ENCODE data around the gene UGT1A4.

Gene UGT1A4

GRCh38 chr2:233795735-233796171 is 77.2 kb downstream of the UGT1A4 start:
- Histone ChIP-seq H3K9ac (ENCODE audit: low read length) (no peak overlapping the region), H3K27me3 (ENCODE audit: control insufficient read depth, insufficient read depth, low read length) (no peaks in the 10 kb centered on the region), H3K4me3 (ENCODE audit: low read length) (no peak overlapping the region), H3K36me3 (ENCODE audit: control insufficient read depth, low read depth, low read length) (no peaks in the 10 kb centered on the region), H3K4me1 (ENCODE audit: control insufficient read depth, low read depth, low read length) (no peaks in the 10 kb centered on the region), H3K27ac (ENCODE audit: low read length) (no peak overlapping the region), H3K9me3 (ENCODE audit: control insufficient read depth, low read depth, low read length) (no peaks in the 10 kb centered on the region)

DNA sequence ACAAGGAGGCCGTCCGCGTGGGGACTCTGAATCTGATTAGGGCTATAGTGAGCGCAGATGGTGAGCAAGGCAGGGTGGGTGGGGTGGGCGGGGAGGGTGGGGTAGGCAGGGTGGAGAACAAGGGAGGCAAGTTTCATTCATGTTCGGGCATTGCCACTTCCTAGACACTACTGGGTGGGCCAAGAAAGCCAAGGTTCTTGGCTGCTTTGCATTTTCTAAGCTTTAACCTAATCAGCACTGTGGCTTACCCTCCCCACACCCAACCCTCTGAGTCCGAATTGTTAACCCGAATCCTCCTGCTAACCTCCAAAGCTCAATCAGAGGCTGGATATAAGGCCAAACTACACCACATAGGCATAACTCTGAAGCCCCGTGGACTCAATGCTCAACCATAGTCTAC is 77.7 kb downstream of the UGT1A4 start:
- Histone ChIP-seq H3K4me1 (ENCODE audit: control insufficient read depth, low read depth, low read length) (no peaks in the 10 kb centered on the region), H3K27me3 (ENCODE audit: control insufficient read depth, insufficient read depth, low read length) (no peaks in the 10 kb centered on the region)

GRCh38 chr2:233798335-233799086 is 80.0 kb downstream of the UGT1A4 start:
- H3K4me1 ChIP-seq (ENCODE audit: control insufficient read depth, low read depth, low read length) = no peaks in the 10 kb centered on the region
- no peak overlapping the region for H3K4me3 ChIP-seq (ENCODE audit: low read length)
- no peaks in the 10 kb centered on the region for H3K27me3 ChIP-seq (ENCODE audit: control insufficient read depth, insufficient read depth, low read length)
- no peak overlapping the region for H3K9ac ChIP-seq (ENCODE audit: low read length)
- no peaks in the 10 kb centered on the region for H3K9me3 ChIP-seq (ENCODE audit: control insufficient read depth, low read depth, low read length)
- H3K36me3 ChIP-seq (ENCODE audit: control insufficient read depth, low read depth, low read length) = no peaks in the 10 kb centered on the region
- H3K27ac ChIP-seq (ENCODE audit: low read length) = no peak overlapping the region

More for the DNA sequence above, 77.7 kb downstream of the UGT1A4 start:
- H3K4me3 ChIP-seq (ENCODE audit: low read length) = no peak overlapping the region
- no peak overlapping the region for H3K9ac ChIP-seq (ENCODE audit: low read length)
- no peaks in the 10 kb centered on the region for H3K36me3 ChIP-seq (ENCODE audit: control insufficient read depth, low read depth, low read length)
- no peaks in the 10 kb centered on the region for H3K9me3 ChIP-seq (ENCODE audit: control insufficient read depth, low read depth, low read length)
- no peak overlapping the region for H3K27ac ChIP-seq (ENCODE audit: low read length)

GRCh38 chr2:233799087-233799665 is 80.6 kb downstream of the UGT1A4 start:
- no peak overlapping the region for H3K27ac ChIP-seq (ENCODE audit: low read length)

DNA sequence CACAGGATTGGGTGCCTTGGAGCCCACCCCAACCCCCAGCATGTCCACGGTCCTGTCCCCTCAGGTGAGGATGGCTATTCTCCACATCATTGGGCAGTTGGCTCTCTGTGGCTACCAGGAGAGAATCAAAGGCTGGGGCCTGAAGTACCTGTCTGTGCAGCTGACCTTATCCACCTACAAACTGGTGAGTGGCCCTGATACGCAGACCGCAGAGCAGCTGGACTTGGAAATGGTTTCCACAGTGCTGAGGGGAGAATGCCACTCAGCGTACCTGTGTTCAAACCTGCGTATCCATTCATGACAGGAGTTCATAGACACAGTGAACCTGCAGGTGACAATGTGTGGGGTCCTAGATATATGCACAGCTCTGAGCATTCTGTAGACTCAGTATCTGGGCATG is 81.2 kb downstream of the UGT1A4 start:
- Histone ChIP-seq H3K36me3 (ENCODE audit: control insufficient read depth, low read depth, low read length) (no peaks in the 10 kb centered on the region), H3K4me3 (ENCODE audit: low read length) (no peak overlapping the region), H3K27ac (ENCODE audit: low read length) (no peak overlapping the region), H3K27me3 (ENCODE audit: control insufficient read depth, insufficient read depth, low read length) (no peaks in the 10 kb centered on the region), H3K4me1 (ENCODE audit: control insufficient read depth, low read depth, low read length) (no peaks in the 10 kb centered on the region), H3K9ac (ENCODE audit: low read length) (no peak overlapping the region), H3K9me3 (ENCODE audit: control insufficient read depth, low read depth, low read length) (no peaks in the 10 kb centered on the region)

More at GRCh38 chr2:233799087-233799665, 80.6 kb downstream of the UGT1A4 start:
- no peaks in the 10 kb centered on the region for H3K27me3 ChIP-seq (ENCODE audit: control insufficient read depth, insufficient read depth, low read length)
- H3K4me3 ChIP-seq (ENCODE audit: low read length) = no peak overlapping the region
- no peaks in the 10 kb centered on the region for H3K36me3 ChIP-seq (ENCODE audit: control insufficient read depth, low read depth, low read length)
- H3K4me1 ChIP-seq (ENCODE audit: control insufficient read depth, low read depth, low read length) = no peaks in the 10 kb centered on the region
- no peak overlapping the region for H3K9ac ChIP-seq (ENCODE audit: low read length)
- H3K9me3 ChIP-seq (ENCODE audit: control insufficient read depth, low read depth, low read length) = no peaks in the 10 kb centered on the region

- H3K36me3 ChIP-seq (ENCODE audit: control insufficient read depth, low read depth, low read length) = no peaks in the 10 kb centered on the region
- H3K9ac ChIP-seq (ENCODE audit: low read length) = no peak overlapping the region
- no peaks in the 10 kb centered on the region for H3K9me3 ChIP-seq (ENCODE audit: control insufficient read depth, low read depth, low read length)
- H3K27ac ChIP-seq (ENCODE audit: low read length) = no peak overlapping the region
- H3K27me3 ChIP-seq (ENCODE audit: control insufficient read depth, insufficient read depth, low read length) = no peaks in the 10 kb centered on the region
- no peaks in the 10 kb centered on the region for H3K4me1 ChIP-seq (ENCODE audit: control insufficient read depth, low read depth, low read length)
- H3K4me3 ChIP-seq (ENCODE audit: low read length) = no peak overlapping the region
Observed at GRCh38 chr2:233800208-233800607, 81.7 kb downstream of the UGT1A4 start.

- Histone ChIP-seq H3K36me3 (ENCODE audit: control insufficient read depth, low read depth, low read length) (no peaks in the 10 kb centered on the region), H3K4me1 (ENCODE audit: control insufficient read depth, low read depth, low read length) (no peaks in the 10 kb centered on the region), H3K9me3 (ENCODE audit: control insufficient read depth, low read depth, low read length) (no peaks in the 10 kb centered on the region), H3K9ac (ENCODE audit: low read length) (no peak overlapping the region), H3K27me3 (ENCODE audit: control insufficient read depth, insufficient read depth, low read length) (no peaks in the 10 kb centered on the region), H3K27ac (ENCODE audit: low read length) (no peak overlapping the region), H3K4me3 (ENCODE audit: low read length) (no peak overlapping the region)
Observed at GRCh38 chr2:233801357-233802131, 83.0 kb downstream of the UGT1A4 start.

DNA sequence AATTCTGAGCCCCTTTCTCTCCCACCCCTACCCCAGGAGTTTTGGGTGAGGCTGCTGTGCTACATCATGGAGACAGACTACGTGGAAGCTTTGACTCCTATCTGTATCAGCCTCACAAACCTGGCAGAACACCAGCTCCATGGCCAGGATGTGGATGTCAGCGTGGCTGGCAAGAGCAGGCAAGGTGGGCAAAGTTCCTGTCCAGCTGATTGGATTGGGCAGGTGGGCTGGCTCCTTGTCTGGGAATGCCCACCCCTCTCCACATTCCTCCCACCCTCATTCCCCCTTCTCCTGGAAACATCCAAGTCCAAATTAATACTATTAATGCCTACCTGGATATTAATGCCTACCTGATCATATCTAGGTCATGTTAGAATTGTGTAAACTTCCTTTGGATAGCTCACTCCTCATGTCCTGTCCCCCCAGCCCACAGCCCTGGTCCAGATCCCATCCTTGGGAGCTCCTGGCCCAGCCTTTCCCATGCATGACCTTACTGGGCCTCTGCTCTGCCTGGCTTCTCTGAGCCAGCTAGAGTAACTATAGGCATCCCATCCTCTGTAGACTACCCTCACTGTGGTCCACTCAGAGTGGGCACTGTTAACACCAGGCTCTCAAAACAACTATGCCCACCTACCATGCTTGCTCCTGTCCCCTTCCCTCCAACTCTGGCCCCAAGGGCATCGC is 83.7 kb downstream of the UGT1A4 start:
- H3K4me3 ChIP-seq (ENCODE audit: low read length) = no peak overlapping the region
- H3K27me3 ChIP-seq (ENCODE audit: control insufficient read depth, insufficient read depth, low read length) = no peaks in the 10 kb centered on the region

DNA sequence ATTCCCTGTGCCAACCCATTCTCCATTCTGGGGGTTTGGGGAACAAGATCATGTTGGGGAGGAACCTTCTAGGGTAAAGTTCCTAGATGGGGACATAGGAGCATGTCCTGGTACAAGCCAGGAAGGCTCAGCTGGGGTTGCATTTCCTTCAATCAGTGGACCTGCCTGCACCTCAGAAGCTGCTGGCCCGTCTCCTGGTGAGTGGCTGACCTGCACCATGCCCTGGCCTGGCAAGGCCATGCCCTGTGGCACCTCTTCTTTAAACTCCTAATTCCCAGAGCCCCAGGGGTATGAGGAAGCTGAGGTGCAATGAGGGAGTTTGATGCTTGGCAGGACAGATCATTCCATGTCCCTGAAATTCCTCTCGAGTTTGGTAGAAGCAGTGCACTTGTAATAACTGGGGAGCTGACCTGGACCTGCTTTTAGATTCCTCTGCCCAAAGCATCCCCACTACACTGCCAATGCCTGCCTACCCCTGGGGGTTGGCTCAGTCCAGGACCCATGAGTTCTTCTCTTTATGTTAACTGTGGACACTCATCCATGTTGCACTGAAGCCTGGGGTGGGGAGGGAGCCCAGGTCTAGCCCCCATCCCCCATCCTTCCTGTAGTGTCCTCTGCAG is 84.9 kb downstream of the UGT1A4 start:
- no peaks in the 10 kb centered on the region for H3K27me3 ChIP-seq (ENCODE audit: control insufficient read depth, insufficient read depth, low read length)
- H3K36me3 ChIP-seq (ENCODE audit: control insufficient read depth, low read depth, low read length) = no peaks in the 10 kb centered on the region
- H3K4me1 ChIP-seq (ENCODE audit: control insufficient read depth, low read depth, low read length) = no peaks in the 10 kb centered on the region
- no peaks in the 10 kb centered on the region for H3K9me3 ChIP-seq (ENCODE audit: control insufficient read depth, low read depth, low read length)
- no peak overlapping the region for H3K9ac ChIP-seq (ENCODE audit: low read length)
- no peak overlapping the region for H3K27ac ChIP-seq (ENCODE audit: low read length)
- H3K4me3 ChIP-seq (ENCODE audit: low read length) = no peak overlapping the region

More for the DNA sequence above, 83.7 kb downstream of the UGT1A4 start:
- H3K4me1 ChIP-seq (ENCODE audit: control insufficient read depth, low read depth, low read length) = no peaks in the 10 kb centered on the region
- no peak overlapping the region for H3K27ac ChIP-seq (ENCODE audit: low read length)
- no peaks in the 10 kb centered on the region for H3K36me3 ChIP-seq (ENCODE audit: control insufficient read depth, low read depth, low read length)
- H3K9ac ChIP-seq (ENCODE audit: low read length) = no peak overlapping the region
- no peaks in the 10 kb centered on the region for H3K9me3 ChIP-seq (ENCODE audit: control insufficient read depth, low read depth, low read length)

DNA sequence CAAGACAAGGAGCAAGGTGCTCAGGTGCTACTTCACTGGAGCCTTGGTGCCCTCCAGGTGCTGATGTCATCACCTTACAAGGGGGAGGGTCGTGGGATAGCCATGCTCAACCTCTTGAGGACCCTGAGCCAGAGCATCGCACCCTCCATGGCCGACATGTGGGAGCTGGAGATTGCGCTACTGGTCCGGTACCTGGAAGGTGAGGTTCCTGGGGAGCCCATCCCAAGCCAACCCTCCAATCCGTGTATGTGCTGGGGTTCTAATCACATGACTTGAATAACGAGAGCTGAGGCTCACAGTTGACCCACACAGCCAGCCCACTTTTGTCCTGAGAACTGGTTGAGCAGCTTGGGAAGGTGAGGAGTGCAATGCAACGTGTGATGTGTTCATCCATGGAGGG is 85.5 kb downstream of the UGT1A4 start:
- Histone ChIP-seq H3K9me3 (ENCODE audit: control insufficient read depth, low read depth, low read length) (no peaks in the 10 kb centered on the region), H3K4me3 (ENCODE audit: low read length) (no peak overlapping the region), H3K4me1 (ENCODE audit: control insufficient read depth, low read depth, low read length) (no peaks in the 10 kb centered on the region), H3K9ac (ENCODE audit: low read length) (no peak overlapping the region), H3K27me3 (ENCODE audit: control insufficient read depth, insufficient read depth, low read length) (no peaks in the 10 kb centered on the region), H3K27ac (ENCODE audit: low read length) (no peak overlapping the region), H3K36me3 (ENCODE audit: control insufficient read depth, low read depth, low read length) (no peaks in the 10 kb centered on the region)
